K562 (cell line): ENCODE measurements around the gene DLX2. TPM values are rescaled to one million over a fixed set of nuclear protein-coding genes. Genes with fewer than 3 reads are reported as not detected.

ENCODE experiments used
- C11orf30 ChIP-seq: fragments of 450-650 bp; IDR thresholded peaks from 2 replicates; pipeline ENCODE4 v1.6.1; 2016; ENCODE audit warnings: low read depth, mild to moderate bottlenecking
- CEBPG ChIP-seq, 3 experiments: fragments of 200-800 bp in 1 of 3; sonication (Bioruptor generic) in 1 of 3; sonication (generic) in 1 of 3; formaldehyde crosslinking in 1 of 3; IDR thresholded peaks in 2 of 3; conservative IDR thresholded peaks in 1 of 3; 2 replicates each; pipeline versions ENCODE4 v1.6.1 to v1.8.0; 2016 to 2022; ENCODE audit warnings: missing compliant biosample characterization in 2 of 3, missing genetic modification characterization in 2 of 3, mild to moderate bottlenecking in 1 of 3, missing genetic modification reagents in 1 of 3
- HDGF ChIP-seq: fragments of 450-650 bp; IDR thresholded peaks from 2 replicates; pipeline ENCODE4 v1.6.1; 2016
- KAT2B ChIP-seq: IDR thresholded peaks from one replicate; pipeline ENCODE4 v1.6.1; 2012; ENCODE audit warnings: low read depth, mild to moderate bottlenecking, control low read depth, inconsistent platforms, low read length, moderate library complexity
- NFIC ChIP-seq: fragments of 450-650 bp; IDR thresholded peaks from 2 replicates; pipeline ENCODE4 v1.6.1; 2017; ENCODE audit warnings: mild to moderate bottlenecking, inconsistent platforms
- NR2F6 ChIP-seq: fragments of 450-650 bp; formaldehyde crosslinking; IDR thresholded peaks from 2 replicates; pipeline ENCODE4 v1.4.0; 2020; ENCODE audit warnings: mild to moderate bottlenecking
- PHB2 ChIP-seq: fragments of 450-650 bp; IDR thresholded peaks from 2 replicates; pipeline ENCODE4 v1.6.1; 2017; ENCODE audit warnings: low read depth
- PRDM10 ChIP-seq: fragments of 450-650 bp; IDR thresholded peaks from 2 replicates; pipeline ENCODE4 v1.6.1; 2018; ENCODE audit not compliant: partially characterized antibody
- RBFOX2 ChIP-seq: fragments of 200-400 bp; formaldehyde crosslinking; IDR thresholded peaks from 2 replicates; pipeline ENCODE4 v1.6.1; 2017; ENCODE audit warnings: low read depth, mild to moderate bottlenecking, low read length, moderate library complexity
- SIX5 ChIP-seq, 2 experiments: IDR thresholded peaks; 2 replicates each; pipeline ENCODE4 v1.6.1; 2011; ENCODE audit warnings: low read length in 2 of 2, borderline replicate concordance in 1 of 2, low read depth in 1 of 2, mild to moderate bottlenecking in 1 of 2, moderate library complexity in 1 of 2; ENCODE audit not compliant: insufficient read depth in 1 of 2
- SOX6 ChIP-seq: fragments of 450-650 bp; IDR thresholded peaks from 2 replicates; pipeline ENCODE4 v1.6.1; 2014; ENCODE audit warnings: mild to moderate bottlenecking
- THAP12 ChIP-seq: fragments of 250-450 bp; sonication (Bioruptor Pico); IDR thresholded peaks from 2 replicates; pipeline ENCODE4 v1.9.0; 2021; ENCODE audit warnings: mild to moderate bottlenecking, inconsistent platforms
- ZBTB12 ChIP-seq: fragments of 250-450 bp; sonication (Bioruptor Pico); IDR thresholded peaks from 2 replicates; pipeline ENCODE4 v1.4.0; 2020
- ZEB2 ChIP-seq: fragments of 450-650 bp; IDR thresholded peaks from 2 replicates; pipeline ENCODE4 v1.6.1; 2016
- ZFX ChIP-seq: sonication (generic); formaldehyde crosslinking; IDR thresholded peaks from 2 replicates; pipeline ENCODE4 v1.8.0; 2022; ENCODE audit warnings: mild to moderate bottlenecking, missing genetic modification reagents, moderate library complexity
- ZNF146 ChIP-seq: IDR thresholded peaks from one replicate; pipeline ENCODE4 v1.6.1; 2018; ENCODE audit warnings: missing compliant biosample characterization; ENCODE audit not compliant: unreplicated experiment
- ZNF274 ChIP-seq: IDR thresholded peaks from 2 replicates; pipeline ENCODE4 v1.6.1; 2011; ENCODE audit warnings: low read depth, mild to moderate bottlenecking, low read length, moderate library complexity, borderline replicate concordance
- ZNF395 ChIP-seq: fragments of 200-800 bp; sonication (Bioruptor generic); IDR thresholded peaks from 2 replicates; pipeline ENCODE4 v1.6.1; 2017; ENCODE audit warnings: missing genetic modification characterization, missing compliant biosample characterization
- ZNF583 ChIP-seq: fragments of 250-450 bp; sonication (Bioruptor Pico); IDR thresholded peaks from 2 replicates; pipeline ENCODE4 v1.4.0; 2020
- polyA plus RNA-seq, 8 experiments: library from polyadenylated mRNA; depleted of rRNA in 4 of 8; stranded (reverse) in 5 of 8; unstranded in 3 of 8; fragments of >200 nt; fragmentation: Nextera tagmentation in 2 of 8; fragmentation: Illumina TruSeq in 1 of 8; extraction: Ambion mirVana in 2 of 8; extraction: Trizol in 1 of 8; gene quantifications; 2 replicates each; pipeline versions ENCODE4 v1.2.1 to v1.2.3, GENCODE V29; 2011 to 2014; ENCODE audit warnings: inconsistent platforms in 1 of 8, missing spikeins in 1 of 8
- total RNA-seq, 7 experiments: library from RNA; depleted of rRNA in 6 of 7; stranded (reverse); fragments of >200 nt in 6 of 7; fragmentation: Illumina TruSeq in 2 of 7; extraction: Trizol in 2 of 7; gene quantifications; 2 replicates each; pipeline versions ENCODE4 v1.2.1 to v1.2.3, GENCODE V29; 2011 to 2021; ENCODE audit warnings: low replicate concordance in 1 of 7

DLX2 gene
- total and polyA plus RNA-seq, 9 of the 15 experiments (the other 6 are each of a cell fraction or from before 2014, with no cell fraction given) = 0.14 to 4.3 (median 0.86) TPM

- TF ChIP-seq PRDM10 (peak; percentile 41), ZBTB12 (CRISPR knock-in tag) (no peak), CEBPG (CRISPR knock-in tag; IDR thresholded peaks at IDR 0.05) (no peak), CEBPG (tag; conservative IDR thresholded peaks at IDR 0.05 in 1 of 2, IDR thresholded peaks at IDR 0.05 in 1 of 2) (no peak), C11orf30 (no peak), THAP12 (CRISPR knock-in tag) (no peak), KAT2B (no peak), ZNF146 (CRISPR knock-in tag) (no peak), HDGF (no peak), RBFOX2 (no peak), SIX5 (IDR thresholded peaks at IDR 0.05; ENCODE audit: borderline replicate concordance in 1 of 2, insufficient read depth in 1 of 2, low read depth in 1 of 2, low read length in 2 of 2) (no peak), SOX6 (0 out of 2 replicates have a peak, but pooled peaks have one; percentile 12), ZEB2 (no peak), PHB2 (no peak), ZNF395 (CRISPR knock-in tag) (no peak), ZFX (CRISPR knock-in tag) (peak; percentile 20; the same call in 1 of the 2 replicates), ZNF274 (no peak), ZNF583 (CRISPR knock-in tag) (no peak), NR2F6 (CRISPR knock-in tag) (no peak), NFIC (no peak)
These were observed 50.4 kb downstream of the DLX2 start (continued) for GRCh38 chr2:172052000-172052983.
